Hematopoietic multipotent progenitor cell (in vitro differentiated cells): ENCODE results near the gene CNOT1. TPM values are rescaled to one million over a fixed set of nuclear protein-coding genes. Genes with fewer than 3 reads are reported as not detected.
"Not testable (repeated sequence)": the region's sequence is repeated elsewhere in the genome, so short reads cannot be mapped to it uniquely, and the experiment has no call there.

Experiments used
- DNase-seq, 3 donors: peaks; one replicate each; pipeline ENCODE4 v3.0.0-alpha.2; 2011 to 2015; ENCODE audit warnings: low read depth in 2 of 3, low spot score in 2 of 3
- small RNA-seq: library from RNA; depleted of rRNA; stranded (forward); fragments of <200 nt; gene quantifications from one replicate; pipeline ENCODE3, GENCODE V24; 2012
- total RNA-seq: library from RNA; depleted of rRNA; stranded (reverse); fragments of >200 nt; gene quantifications from one replicate; pipeline ENCODE4 v1.2.3, GENCODE V29; 2012

The CNOT1 gene
- total RNA-seq, 1 donor, result 233 TPM

- DNase-seq, result no peak
Observed at GRCh38 chr16:58492066-58492465, 137.6 kb downstream of the CNOT1 start.

DNA sequence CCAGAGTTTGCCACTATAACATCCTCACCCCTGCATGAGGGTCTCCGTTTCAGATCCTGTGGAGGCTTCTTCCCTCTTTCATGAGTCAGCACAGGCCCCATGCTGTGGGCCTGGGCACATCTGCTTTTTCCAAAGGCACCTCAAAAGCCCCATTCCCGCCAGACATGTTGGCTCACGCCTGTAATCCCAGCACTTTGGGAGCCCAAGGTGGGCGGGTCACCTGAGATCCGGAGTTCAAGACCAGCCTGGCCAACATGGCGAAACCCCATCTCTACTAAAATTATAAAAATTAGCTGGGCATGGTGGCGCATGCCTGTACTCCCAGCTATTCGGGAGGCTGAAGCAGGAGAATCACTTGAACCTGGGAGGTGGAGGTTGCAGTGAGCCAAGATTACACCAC, 139.1 kb downstream of the CNOT1 start:
- not testable (repeated sequence) for DNase-seq

DNA sequence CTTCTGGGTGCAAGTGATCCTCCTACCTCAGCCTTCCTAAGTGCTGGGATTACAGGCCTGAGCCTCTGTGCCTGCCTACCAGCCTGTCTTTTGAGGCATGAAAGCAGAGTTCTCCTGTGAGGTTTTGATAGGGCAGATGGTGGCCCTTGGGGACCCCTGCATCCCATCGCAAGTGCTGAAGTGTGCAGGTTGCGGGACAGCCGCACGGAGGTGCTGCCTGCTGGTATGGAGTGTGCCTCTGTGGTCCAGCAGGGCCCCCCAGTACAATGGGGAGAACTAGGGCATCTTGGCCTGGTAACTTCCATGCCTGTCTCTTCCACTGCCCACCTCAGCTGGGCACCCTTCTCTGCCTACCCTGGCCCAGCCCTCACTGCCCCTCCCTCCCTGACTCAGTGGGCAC, 139.6 kb downstream of the CNOT1 start:
- no peak for DNase-seq

GRCh38 chr16:58488531-58488930, 141.1 kb downstream of the CNOT1 start:
- no peak for DNase-seq

DNA sequence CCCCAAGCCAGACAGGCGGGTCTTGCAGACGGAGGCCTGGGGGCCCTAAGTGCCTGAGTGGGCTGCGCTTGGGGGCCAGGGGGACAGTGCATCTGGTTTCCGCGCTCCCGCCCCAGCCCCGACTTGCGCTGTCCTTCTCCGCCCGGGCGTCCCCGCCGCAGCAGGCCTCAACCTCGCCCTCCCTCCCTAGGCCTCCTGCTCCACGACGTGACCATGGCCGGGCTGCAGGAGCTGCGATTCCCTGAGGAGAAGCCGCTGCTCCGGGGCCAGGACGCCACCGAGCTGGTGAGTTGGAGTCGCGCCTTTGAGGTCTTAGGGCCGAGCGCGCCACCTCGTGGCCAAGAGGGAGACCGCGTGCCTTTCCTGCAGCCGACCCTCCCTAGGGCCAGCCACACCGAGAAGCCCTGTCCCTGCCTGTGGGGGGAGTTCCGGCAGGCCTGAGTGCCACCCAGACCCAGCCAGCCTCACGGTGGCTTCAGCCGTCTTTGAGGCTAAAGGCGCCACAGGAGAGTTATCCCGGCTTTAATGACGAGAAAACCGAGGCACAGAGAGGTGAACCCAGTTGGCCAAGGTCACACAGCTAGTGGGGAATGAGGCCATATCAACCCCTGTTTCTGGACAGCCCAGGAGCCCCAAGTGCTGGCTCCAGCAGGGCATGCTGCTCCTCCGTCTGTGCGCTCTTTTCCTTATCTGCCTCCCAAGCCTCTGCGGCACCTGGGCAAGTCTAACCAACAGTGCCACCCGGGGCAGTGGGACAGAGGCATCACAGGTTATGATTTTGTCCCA, 141.9 kb downstream of the CNOT1 start:
- DNase-seq, result peak; percentile 50 to 82 (median 72)

DNA sequence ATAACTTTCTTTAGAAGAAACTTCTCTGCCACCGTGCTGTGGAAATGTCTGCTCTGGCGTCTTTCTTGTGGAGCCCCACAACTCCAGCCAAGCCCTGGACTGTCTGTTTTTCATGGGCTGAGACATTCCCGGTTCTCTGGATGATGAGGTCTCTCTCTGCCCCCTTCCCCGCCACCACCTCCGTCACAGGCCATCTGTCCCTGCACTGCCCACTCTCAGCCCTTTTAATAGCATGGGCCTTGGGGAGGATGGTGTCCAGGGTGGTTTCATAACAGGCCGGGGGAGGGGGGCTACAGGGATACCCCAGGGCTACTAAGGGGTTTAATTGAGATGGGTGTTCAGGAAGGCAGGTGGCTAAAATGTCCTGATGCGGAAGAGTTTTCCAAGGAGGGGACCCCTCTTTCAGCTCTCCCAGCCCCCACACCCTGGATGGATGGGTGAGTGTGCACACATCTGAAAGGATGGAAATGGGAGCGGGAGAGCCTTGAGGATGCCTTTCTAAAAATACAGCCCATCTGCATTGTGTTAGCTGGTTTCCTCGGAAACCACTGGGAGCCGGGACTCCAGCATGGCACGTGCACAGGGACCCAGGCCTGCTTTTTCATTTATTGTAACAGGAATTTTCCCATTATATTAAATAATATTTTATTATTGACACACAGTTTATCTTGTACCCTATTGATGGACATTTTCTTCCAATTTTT, 144.3 kb downstream of the CNOT1 start:
- no peak for DNase-seq

DNA sequence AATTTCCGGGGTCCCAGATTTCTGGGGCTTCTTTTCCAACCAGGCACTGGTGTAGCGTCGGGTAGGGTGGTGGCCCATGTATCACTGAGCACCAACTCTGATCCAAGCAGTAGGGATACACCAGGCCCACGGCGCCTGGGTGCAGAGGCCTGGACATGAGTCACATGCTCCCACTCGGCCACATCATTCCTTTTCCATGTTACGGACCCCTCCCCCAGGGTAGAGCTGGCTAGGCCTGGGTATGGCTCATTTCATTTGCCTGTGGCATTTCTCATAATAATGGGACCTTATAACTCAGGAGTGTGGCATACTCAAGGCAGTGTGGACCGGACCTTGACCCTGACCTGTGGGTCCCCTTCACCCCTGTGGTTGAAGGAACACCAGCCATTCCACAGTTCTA, 147.7 kb downstream of the CNOT1 start:
- no peak for DNase-seq

- no peak for DNase-seq
Observed at GRCh38 chr16:58481226-58481869, 148.3 kb downstream of the CNOT1 start.

- no peak for DNase-seq
Observed at GRCh38 chr16:58478427-58478826, 151.2 kb downstream of the CNOT1 start.

GRCh38 chr16:58476791-58477190, 152.8 kb downstream of the CNOT1 start:
- no peak for DNase-seq

DNA sequence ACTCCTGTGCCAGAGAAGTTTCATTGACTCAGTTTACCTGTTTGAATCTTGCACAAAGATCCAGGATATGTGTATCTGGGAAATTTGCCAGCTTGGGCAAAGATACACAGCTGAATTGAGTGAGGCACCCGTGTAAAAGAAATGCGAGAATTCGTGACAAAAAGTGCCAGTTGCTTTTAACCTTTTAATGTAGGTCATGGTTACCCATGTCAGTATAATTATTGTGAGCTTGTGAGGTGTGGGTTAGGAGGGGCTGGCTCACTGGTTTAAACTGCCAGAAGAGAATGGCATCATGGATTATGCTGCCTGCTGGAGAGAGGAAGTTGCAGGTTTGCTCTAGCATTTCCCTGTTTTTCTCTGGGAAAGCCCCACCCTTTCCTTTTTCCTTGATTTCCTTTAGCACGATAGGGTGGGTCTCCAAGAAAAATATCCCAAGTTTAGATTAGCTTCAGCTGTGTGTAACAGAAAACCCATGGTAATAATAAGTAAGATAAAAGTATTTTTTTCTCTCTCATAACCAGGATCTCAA, 154.5 kb downstream of the CNOT1 start:
- no peak for DNase-seq

DNA sequence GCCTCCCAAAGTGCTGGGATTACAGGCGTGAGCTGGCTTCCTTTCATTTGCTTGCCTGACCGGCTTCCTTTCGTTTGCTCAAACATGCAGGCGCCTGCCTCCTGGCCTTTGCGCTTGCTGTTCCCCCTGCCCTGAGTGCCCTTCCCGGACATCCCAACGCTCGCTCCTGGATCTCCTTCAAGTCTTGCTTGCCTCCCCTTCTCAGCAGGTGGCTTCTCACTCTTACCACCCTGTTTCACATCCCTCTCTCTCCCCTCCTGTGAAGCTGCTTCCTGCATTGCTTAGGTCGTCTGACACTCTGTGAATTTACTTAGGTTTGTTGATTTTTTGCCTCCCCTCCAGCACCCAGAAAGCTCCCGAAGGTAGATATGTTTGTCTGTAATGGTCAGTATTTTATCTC, 155.3 kb downstream of the CNOT1 start:
- no peak for DNase-seq

DNA sequence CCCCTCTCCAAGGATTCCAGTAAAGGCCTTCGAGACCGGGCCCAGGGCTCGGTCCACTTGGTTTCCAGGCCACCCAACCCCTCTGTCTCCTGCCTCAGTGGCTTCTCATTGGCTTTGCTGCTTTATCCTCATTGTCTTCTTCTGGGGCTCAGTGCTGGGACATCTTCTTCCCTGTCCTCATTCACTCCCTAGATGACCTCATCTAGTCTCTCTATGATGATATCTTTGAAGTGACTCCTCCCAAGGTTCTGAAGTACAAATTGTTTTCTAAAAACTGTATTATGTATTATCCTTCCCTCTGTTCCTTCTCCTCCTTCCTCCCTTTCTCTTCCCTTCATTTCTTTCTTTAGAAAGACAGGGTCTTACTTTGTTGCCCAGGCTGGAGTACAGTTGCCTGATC, 156.8 kb downstream of the CNOT1 start:
- no peak for DNase-seq

DNA sequence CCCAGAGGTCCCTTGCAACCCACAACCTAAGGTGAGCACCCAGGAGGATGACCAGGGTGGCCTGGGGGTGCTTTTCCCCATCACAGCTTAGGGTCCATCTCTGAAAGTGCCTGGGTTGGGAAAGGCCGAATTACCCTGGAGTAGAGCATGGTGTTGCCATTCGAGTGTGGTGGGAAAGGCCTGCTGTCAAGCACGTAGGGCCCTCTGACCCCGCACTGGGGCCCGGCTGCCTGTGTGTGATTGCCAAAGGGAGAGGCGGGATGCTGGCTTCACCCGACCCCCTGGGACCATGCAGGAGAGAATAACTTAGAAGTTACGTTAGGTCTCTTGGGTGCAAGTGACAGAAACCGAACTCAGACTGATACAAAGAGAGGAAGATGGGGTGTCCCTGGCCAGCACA, 157.4 kb downstream of the CNOT1 start:
- DNase-seq, result no peak

DNA sequence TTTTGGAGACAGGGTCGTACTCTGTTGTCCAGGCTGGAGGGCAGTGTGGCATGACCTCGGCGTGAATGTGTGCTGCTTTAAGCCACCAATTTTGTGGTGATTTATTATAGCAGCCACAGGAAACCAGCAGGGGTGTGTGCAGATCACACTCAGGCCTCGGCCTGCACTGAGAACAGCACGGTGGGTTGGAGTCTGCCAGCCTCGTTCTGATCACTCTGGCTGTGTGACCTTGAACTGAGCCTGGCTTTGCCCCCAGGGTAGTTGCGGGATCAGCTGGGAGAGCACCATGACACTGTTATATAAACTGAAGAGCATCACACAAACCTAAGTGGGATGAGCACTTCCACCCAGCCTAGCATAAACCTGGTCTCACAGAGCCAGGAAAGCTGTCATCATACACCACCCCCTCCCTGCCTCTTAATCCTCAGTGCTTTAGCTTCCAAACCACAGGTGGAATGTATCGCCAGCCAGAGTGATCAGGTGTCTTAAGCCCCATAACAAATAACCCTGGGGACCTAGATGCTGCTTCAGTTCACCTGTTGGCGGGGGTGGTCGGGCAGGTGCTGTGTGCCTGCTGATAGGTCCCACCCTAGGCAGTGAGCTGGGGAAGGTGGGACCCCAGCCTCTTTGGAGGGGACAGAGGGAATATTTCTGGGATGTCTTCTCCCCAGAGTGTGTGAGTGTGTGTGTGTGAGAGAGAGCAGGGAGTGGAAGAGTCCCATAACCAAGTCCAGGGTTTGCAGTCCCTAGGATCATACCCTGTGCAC, 158.2 kb downstream of the CNOT1 start:
- DNase-seq, result no peak

Small RNA genes lying within 50 kb of the gene (small RNA-seq; reads per million reads assigned to genes)
- gene RNU6-103P, result not detected
- gene SNORA46, result 1,056 reads per million, percentile 99 among the genes with 10 or more reads in this experiment
- gene SNORA50A, result not detected

Other genes starting within 250 kb of the CNOT1 start
- gene GINS3, start 237.4 kb downstream of the CNOT1 start, total RNA-seq, result 4.3 TPM
- gene NDRG4, start 129.7 kb downstream of the CNOT1 start, total RNA-seq, result 6.7 TPM
- 24.8 TPM for gene SETD6, start 114.3 kb downstream of the CNOT1 start, total RNA-seq
- 18.6 TPM for gene SLC38A7, start 54.9 kb upstream of the CNOT1 start, total RNA-seq
- 21.8 TPM for gene GOT2, start 104.5 kb upstream of the CNOT1 start, total RNA-seq